Brain microvascular endothelial cell (primary cell): Measurements from ENCODE around the gene ABTB1.

ENCODE experiments used
- DNase-seq: peaks from one replicate; pipeline ENCODE4 v3.0.0-alpha.2; 2020
- H3K27ac ChIP-seq: fragments of 250-450 bp; sonication (Bioruptor Pico); 2 replicates; pipeline ENCODE4 v1.5.1; 2020; ENCODE audit warnings: mild to moderate bottlenecking, moderate library complexity
- H3K27me3 ChIP-seq: fragments of 250-450 bp; sonication (Bioruptor Pico); replicated peaks from 2 replicates; pipeline ENCODE4 v1.5.1; 2020; ENCODE audit warnings: mild to moderate bottlenecking
- H3K36me3 ChIP-seq: fragments of 250-450 bp; sonication (Bioruptor Pico); replicated peaks from 2 replicates; pipeline ENCODE4 v1.5.1; 2020; ENCODE audit warnings: mild to moderate bottlenecking
- H3K4me3 ChIP-seq: 2 replicates; pipeline ENCODE4 v1.5.1; 2011; ENCODE audit warnings: low read depth, mild to moderate bottlenecking, control low read depth, low read length, moderate library complexity
- CTCF ChIP-seq: IDR thresholded peaks from 2 replicates; pipeline ENCODE4 v1.5.1; 2011; ENCODE audit warnings: low read depth, mild to moderate bottlenecking, moderate library complexity, low read length, control low read depth, inconsistent platforms; ENCODE audit errors: missing control alignments
- in situ Hi-C: cut with HindIII; loops from 2 replicates; pipeline ENCODE4 v1.10.0; 2017; ENCODE audit warnings: low sequenced_read_pairs, low pct_ligation_motif_present

ABTB1 gene

GRCh38 chr3:127637971-127638370, 34.8 kb upstream of the ABTB1 start:
- Histone ChIP-seq H3K27ac (no peak overlapping the region), H3K27me3 (no peaks in the 10 kb centered on the region), H3K36me3 (no peaks in the 10 kb centered on the region), H3K4me3 (no peak overlapping the region)
- no peak for DNase-seq
- in situ Hi-C loops = no loop called here
- TF ChIP-seq CTCF = no peak

GRCh38 chr3:127639173-127640041, 33.3 kb upstream of the ABTB1 start:
- Histone ChIP-seq H3K4me3 (no peak overlapping the region), H3K27me3 (no peaks in the 10 kb centered on the region), H3K36me3 (no peaks in the 10 kb centered on the region), H3K27ac (no peak overlapping the region)
- TF ChIP-seq CTCF = no peak
- in situ Hi-C loops = no loop called here
- DNase-seq = peak; percentile 55

- no peaks in the 10 kb centered on the region for H3K27me3 ChIP-seq
- no peak overlapping the region for H3K27ac ChIP-seq
- no peaks in the 10 kb centered on the region for H3K36me3 ChIP-seq
- no peak for TF ChIP-seq CTCF
- H3K4me3 ChIP-seq = no peak overlapping the region
- DNase-seq = no peak
- in situ Hi-C loops = no loop called here
Observed at GRCh38 chr3:127640042-127640355, 32.8 kb upstream of the ABTB1 start.

GRCh38 chr3:127644641-127645370, 27.9 kb upstream of the ABTB1 start:
- DNase-seq = no peak
- H3K36me3 ChIP-seq = no peaks in the 10 kb centered on the region
- no peak overlapping the region for H3K4me3 ChIP-seq
- in situ Hi-C loops = no loop called here
- TF ChIP-seq CTCF = no peak
- no peaks in the 10 kb centered on the region for H3K27me3 ChIP-seq
- no peak overlapping the region for H3K27ac ChIP-seq

- in situ Hi-C loops = no loop called here
- H3K4me3 ChIP-seq = no peak overlapping the region
- TF ChIP-seq CTCF = no peak
Observed at GRCh38 chr3:127645371-127646015, 27.3 kb upstream of the ABTB1 start.

More at GRCh38 chr3:127645371-127646015, 27.3 kb upstream of the ABTB1 start:
- H3K27ac ChIP-seq = no peak overlapping the region
- H3K27me3 ChIP-seq = no peaks in the 10 kb centered on the region
- DNase-seq = no peak
- no peaks in the 10 kb centered on the region for H3K36me3 ChIP-seq
